GM12872 (cell line): ENCODE measurements around the gene CHKA.

ENCODE experiments used
- CTCF ChIP-seq: IDR thresholded peaks from 3 replicates; pipeline ENCODE4 v1.5.1; 2011; ENCODE audit warnings: low read depth, mild to moderate bottlenecking, low read length, moderate library complexity; ENCODE audit not compliant: insufficient read depth

CHKA gene

GRCh38 chr11:68121067-68121899 is at the start of gene CHKA:
CHKA (minus strand) TSS chr11:68121388; CDS start chr11:68121177, 211 bp downstream.
- no peak for TF ChIP-seq CTCF

GRCh38 chr11:68169442-68169841 is 48.3 kb upstream of the CHKA start:
- no peak for TF ChIP-seq CTCF

GRCh38 chr11:68168694-68169093 is 47.5 kb upstream of the CHKA start:
- TF ChIP-seq CTCF = no peak

- no peak for TF ChIP-seq CTCF
Measured at GRCh38 chr11:68167474-68167873, 46.3 kb upstream of the CHKA start.

- TF ChIP-seq CTCF = no peak
Measured at GRCh38 chr11:68166969-68167368, 45.8 kb upstream of the CHKA start.

- TF ChIP-seq CTCF = no peak
Measured at GRCh38 chr11:68165601-68166000, 44.4 kb upstream of the CHKA start.

- no peak for TF ChIP-seq CTCF
Measured at GRCh38 chr11:68164437-68164836, 43.2 kb upstream of the CHKA start.
